ENCODE measurements around the gene ACY1.
A peak's percentile ranks its signal among the peaks of the same experiment; 100 is the strongest.

Gene ACY1

DNA sequence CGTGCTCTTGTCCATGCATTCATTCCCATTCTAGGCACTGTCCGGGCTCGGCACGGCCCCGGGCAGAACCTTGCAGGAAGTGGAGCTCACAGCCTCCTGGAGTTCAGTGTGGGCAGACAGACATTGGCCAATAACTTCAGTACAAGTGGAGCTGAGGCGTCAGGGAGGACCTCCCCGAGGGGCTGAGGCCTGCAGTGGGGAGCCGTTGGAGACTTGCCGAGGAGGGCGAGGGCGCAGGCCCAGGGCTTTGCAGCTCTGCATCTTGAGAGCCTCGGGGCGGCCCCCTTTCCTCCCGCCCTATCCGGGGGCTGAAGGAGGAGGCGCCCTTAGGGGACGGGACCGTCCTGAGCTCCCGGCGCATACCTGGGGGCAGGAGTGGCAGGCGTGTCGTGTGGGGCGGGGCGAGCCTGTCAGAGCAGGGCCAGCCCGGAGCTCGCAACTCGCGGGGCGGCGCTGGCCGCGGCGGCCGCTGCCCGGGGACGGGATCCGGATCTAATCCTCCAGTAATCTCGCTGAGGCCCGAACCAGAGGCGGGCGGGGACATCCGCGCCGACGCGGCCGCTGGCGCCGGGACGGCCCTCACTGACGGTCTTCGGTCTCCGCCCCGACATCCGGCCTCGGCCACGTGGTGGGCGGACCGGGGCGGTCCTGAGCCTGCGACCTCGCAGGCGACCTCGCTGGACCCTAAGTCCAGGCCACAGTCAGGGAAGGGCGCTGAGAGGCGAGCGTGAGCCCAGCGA, at the start of gene ACY1:
ACY1 (plus strand) TSS at position 698 of the 740 bp plus-strand sequence. CDS start 530 bp downstream, outside the sequence.
- DNase-seq (ENCODE audit: low read depth) = peak; percentile 73

DNA sequence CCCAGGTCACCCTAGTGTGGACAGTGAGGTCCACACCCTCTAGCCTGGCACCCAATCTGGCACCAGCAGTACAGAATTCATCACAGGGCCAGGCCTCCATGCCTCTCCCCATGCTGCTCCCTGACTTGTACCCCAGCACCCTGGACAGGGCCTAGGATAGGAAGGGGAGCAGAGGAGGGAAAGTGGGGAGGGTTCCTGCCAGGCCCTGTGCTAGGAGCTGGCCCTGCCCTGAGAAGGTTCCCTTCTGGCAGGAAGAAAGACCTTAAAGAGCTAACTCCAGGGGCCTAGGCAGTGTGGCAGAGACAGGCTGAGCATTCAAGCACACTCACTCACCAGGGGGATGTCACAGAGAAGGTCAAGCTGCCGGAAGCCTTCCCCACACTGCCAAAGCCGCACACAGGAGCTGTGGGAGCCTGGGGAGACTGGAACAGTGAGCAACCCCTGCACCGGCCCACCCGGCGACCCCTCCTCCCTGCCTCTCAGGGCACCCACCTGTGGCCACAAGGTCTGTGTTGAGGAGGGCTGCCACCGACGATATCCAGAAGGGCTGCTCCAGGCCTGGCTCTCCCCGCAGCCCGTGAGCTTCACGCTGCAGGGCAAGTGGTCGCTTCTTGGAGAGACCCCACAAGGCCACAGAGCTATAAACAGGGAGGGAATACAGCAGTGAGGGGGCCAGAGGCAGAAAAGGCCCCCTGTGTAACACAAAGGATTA, 49.0 kb upstream of the ACY1 start:
- no peak for DNase-seq (ENCODE audit: low read depth)

DNA sequence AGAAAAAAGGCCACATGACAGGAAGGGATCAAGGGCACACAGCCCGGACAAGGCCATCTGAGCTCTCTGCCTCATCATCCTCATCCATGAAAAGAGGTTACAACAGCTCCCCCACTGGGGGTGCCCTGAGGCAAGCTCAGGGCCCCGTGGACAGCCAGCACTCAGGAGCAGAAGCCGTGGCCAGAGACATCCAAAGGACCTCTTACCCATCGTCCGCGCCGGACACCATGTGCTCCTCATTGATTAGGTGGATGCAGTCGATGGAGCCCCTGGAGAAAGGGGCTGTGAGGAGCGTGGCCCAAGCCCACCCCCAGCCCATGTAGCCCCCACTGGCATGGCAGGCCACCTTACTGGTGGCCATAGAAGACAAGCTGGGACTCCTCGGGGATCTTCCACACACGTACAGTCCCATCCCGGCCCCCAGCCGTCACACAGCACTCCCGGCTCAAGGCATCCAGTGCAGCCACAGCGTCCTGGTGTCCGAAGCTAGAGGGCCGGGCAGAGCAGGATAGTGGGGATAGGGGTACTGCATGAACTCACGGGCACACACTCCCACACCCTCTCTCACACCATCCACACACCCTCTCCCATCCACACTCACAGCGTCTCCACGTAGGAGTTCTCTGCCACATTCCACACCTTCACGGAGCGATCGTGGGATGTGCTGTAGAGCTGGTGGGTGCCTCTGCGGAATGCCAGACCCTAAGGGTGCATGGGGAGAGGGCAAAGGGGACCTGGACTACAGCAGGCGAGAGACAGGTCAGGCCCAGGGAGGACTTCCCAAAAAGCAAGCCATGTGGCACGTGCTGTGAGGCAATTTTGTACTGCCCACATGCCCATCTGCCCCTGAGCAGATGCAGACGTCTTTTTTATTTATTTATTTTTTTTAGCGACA, 48.1 kb upstream of the ACY1 start:
- no peak for DNase-seq (ENCODE audit: low read depth)

DNA sequence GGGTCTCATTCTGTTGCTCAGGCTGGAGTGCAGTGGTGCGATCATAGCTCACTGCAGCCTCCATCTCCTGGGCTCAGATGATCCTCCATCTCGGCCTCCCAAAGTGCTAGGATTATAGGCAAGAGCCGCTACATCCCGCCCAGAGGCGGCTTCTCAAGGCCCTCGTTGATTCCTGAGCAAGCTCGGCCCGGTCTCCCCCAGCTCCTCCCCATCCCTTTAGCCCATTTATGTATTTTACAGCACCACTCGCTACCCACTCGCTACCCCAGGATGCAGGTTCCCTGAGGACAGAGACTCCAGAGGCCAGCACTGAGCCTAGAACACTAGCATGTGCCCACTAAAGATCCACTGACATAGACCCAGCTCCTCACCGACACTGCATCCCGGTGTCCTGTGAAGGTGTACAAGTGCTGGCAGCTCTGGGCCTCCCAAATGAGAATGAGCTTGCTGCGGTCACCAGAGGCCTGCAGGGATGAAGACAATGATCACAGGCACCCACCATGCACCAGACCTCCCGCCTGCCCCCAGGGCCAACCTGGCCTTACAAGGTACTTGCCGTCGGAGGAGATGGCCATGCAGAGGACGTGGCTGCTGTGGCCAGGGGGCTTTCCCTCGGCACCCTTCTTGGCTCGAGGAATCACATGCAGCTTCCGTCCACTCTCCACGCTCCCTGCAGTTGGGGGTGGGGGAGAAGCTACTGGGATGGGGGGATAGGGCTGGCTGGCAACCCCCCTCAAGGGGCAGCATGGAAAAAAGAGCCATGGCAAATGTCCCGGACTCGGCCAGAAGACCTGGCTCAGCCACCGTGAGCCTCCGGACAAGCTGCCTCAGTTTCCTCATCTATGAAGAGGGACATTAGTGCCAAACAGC, 47.2 kb upstream of the ACY1 start:
- DNase-seq (ENCODE audit: low read depth) = no peak

DNA sequence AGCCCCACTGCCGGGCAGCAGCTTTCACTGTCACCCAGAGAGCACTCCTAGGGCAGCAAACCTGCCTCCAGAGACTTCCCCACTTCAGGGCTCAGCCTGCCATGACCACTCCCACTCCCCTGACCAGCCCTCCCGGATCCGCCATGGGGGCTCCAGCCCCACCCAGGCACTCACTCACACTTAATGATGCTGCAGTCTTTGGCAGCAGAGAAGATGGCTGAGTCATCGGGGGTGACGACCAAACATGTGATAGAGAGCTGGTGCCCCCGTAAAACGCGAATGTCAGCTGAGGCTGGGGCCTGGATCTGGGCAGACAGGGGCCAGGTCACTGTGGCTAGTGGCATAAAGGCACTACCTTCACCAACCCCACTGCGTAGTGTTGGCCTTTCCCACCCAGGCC, 46.3 kb upstream of the ACY1 start:
- DNase-seq (ENCODE audit: low read depth) = no peak

DNA sequence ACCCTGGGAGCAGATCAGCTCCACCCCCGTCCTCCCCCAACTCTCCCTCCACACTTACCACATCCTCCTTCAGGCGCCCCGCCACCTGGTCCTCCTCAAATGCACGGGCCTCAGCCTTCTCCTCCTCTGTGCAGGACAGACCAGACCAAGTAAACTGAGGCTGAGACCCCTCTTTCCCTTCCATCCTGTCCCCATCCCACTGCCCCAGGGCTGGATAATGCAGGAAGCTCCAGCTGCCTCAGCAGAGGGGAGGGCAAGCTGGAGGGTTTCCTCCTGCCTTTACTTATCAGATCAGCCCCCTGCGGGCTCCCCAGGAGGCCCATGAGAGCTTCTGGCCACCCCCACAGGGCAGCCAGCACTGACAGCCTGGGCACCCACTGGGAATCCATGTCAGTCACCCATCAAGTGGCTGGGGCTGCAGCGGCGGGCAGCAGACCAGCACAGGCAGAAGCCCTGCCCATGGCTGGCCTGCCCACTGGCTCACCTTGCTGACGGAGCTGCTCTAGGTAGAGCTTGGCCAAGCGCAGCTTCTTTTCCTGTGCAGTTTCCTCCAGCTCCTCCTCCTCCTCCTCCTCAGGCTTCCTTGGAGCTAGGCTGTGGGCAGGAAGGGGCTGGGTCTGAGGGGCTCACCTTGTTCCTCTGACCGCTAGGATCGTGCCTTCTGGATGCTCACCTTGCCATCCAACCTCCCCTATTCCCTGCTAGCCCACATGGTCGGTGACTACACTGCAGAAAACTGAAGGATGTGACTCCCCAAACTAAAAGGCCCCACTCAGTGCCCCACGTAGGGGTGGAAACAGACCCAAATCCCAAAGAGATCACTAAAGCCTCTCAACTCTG, 45.5 kb upstream of the ACY1 start:
- no peak for DNase-seq (ENCODE audit: low read depth)

DNA sequence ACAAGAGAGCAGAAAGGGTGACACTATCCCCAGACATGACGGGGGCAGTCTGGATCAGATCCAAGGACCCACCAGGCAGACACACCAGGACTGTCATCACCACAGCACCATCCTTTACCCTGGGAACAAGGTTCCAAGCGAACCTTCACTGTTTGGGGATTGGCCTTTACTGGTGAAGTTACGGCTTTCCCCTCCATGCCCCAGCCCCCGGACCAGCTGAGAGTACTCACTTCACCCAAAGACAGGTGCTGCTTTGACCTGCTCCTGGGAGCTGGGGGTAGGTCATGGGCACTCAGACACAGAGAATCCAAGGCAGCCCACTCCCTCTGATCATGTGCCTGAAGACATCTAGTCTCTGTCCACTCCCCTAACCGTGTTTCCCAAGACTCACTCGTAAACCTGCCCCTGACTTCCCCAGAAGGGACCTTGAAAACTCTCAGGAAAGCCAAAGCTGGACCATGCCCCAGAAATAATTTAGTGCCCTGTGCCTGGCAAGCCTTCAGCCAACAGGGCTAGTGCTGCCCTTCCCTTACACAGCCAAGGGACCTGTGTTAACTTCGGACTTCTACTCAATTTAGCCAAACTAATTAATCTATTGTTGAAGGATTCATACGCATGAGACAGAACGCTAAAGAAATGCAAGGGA, 44.4 kb upstream of the ACY1 start:
- DNase-seq (ENCODE audit: low read depth) = no peak

DNA sequence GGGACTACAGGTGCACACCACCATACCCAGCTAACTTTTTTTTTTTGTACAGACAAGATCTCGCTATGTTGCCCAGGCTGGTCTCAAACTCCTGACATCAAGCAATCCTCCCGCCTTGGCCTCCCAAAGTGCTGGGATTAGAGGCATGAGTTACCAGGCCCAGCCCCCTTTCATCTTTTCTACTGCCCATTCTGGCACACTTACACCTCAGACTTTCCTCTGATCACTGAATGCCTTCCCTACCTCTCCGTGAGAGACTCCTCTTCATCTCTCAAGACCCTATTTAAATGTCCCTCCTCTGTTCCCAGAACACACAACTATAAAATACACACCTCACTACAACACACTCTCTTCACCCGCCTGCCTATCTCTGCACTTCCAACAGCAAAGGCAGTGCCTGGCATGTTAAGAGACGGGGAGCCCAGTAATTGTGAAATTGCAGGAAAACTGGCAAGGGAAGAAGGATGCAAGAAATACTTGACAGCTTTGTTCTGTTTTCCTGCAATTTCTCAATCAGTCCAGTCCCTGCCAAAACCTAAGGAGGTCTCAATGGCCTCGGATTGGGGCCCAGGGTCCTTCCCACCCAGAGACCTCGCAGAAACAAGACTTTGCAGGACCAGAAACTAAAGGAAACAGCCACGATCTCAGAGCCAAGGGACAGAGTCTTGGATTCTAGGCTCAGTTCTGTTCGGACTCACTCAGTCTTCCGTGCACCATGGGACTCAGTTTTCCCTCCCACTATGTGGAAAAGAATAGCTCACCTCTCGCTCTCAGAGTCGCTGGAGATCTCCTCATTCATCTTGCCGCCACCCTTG, 42.5 kb upstream of the ACY1 start:
- DNase-seq (ENCODE audit: low read depth) = no peak

DNA sequence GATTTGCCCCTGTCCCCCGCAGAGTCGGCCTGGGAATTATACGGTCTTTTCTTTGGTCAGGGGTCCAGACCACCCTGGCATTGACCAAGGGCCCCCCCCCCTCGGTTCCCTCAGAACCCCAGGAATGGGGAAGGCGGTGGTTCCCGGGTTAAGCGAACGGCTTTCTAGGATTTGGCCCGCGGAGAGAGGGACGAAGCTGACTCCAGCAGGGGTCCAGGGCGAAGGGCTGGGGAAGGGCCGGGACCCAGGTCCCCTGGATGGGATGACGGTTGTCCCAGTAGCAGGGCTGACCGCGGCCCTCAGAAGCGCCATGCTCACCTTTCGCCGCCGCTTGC, 41.9 kb upstream of the ACY1 start:
- no peak for DNase-seq (ENCODE audit: low read depth)

DNA sequence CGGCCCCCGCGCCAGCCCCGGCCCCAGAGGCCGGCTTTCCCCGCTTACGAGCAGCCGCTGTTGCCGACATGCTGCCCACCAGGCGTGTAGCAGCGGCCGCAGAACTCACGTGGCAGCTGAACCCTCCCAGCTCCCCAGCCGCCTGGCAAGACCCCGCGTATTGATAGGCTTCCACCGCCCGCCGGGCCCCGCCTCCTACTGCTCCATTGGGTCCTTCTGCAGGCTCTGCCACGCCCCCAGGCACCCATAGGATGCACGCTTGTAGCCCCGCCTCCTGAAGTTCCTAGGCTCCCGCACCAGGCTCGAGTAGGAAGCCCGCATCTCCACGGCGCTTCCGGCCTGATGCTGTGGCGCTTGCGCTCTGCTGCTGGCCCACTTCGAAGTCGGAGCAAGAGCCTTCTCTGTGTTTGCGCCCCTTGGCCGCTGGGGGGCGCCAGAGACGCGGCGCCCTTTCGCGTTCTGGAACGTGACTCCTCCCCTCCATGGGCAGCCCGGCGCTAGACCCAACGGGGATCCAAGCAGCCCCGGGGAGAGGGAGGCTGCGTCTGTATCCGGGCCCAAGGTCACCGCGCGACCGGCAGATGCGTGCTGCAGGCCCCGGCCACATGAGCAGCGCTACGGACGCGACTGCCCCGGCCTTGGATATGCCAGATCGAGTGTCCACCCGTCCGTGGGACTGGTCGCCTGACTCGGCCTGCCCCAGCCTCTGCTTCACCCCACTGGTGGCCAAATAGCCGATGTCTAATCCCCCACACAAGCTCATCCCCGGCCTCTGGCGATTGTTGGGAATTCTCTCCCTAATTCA, 41.3 kb upstream of the ACY1 start, which contains the start of the genes PARP3 and RRP9:
PARP3 (plus strand) TSS at position 566 of the 805 bp plus-strand sequence. CDS start 993 bp downstream, outside the sequence.
RRP9 (minus strand) TSS at position 107 of the 805 bp plus-strand sequence; CDS start at position 70, 37 bp downstream.
- peak; percentile 99 for DNase-seq (ENCODE audit: low read depth)

DNA sequence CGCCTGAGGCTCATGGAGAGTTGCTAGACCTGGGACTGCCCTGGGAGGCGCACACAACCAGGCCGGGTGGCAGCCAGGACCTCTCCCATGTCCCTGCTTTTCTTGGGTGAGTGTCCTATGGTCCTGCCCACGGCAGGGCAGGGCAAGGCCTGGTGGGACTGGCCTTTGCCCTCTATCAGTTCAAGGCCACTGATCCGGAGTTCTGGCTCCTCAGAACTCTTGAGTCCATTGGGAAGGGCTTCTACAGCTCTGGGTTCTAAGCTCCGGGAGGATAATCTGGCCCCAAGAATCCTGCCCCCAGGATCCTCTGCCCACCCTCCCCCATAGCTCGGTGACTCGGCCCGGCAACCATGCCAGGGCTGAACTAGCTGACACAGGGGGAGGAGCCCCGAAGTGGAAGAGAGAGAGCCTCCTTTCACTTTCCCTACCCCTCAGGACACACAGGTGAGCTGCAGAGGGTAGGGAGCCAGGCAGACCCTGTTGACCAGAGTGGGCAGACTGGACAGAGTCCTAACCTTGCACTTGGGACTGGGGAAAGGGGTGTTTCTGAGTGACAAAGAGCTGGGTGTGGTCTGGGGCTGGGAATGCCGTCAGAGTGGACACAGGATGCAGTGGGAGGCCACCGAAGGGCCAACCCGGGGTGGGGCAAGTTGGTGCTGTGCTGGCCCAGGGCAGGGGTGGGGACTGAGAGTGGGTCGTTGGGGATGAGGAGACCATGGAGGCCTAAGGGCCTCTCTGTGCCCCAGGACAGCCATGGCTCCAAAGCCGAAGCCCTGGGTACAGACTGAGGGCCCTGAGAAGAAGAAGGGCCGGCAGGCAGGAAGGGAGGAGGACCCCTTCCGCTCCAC, 40.5 kb upstream of the ACY1 start:
- DNase-seq (ENCODE audit: low read depth) = peak; percentile 56

DNA sequence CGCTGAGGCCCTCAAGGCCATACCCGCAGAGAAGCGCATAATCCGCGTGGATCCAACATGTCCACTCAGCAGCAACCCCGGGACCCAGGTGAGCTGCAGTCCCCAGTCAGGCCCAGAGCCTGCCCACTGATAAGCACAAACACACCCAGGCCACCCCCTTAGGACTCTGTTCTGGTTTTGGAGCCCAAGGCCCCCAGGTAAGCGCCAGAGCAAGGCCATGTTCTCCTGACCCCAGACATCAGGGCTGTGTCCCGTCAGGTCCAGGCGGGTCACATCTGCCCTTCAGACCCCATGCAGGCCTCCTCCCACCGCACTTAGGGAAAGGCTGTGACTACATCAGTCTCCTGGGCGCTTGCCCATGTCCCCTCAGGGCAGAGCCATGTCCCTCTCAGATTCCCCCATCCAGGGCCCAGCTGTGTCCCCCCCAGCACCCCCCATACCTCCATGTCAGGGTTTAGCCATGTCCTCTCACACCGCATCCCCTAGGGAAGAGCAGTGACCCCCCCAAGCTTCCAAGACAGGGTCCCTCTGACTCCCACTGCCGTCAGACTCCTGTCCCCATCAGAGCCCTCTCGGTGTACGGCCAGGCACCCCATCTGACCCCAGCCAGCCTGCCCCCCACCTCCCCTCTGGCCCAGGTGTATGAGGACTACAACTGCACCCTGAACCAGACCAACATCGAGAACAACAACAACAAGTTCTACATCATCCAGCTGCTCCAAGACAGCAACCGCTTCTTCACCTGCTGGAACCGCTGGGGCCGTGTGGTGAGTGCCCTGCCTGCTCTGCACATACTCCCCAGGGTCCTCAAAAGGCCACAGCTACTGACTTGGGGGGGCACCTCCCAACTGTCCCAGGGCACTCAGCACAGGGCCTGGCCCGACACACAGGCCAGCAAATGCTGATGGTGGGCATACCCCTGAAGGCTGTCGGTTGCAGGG, 39.6 kb upstream of the ACY1 start:
- no peak for DNase-seq (ENCODE audit: low read depth)

DNA sequence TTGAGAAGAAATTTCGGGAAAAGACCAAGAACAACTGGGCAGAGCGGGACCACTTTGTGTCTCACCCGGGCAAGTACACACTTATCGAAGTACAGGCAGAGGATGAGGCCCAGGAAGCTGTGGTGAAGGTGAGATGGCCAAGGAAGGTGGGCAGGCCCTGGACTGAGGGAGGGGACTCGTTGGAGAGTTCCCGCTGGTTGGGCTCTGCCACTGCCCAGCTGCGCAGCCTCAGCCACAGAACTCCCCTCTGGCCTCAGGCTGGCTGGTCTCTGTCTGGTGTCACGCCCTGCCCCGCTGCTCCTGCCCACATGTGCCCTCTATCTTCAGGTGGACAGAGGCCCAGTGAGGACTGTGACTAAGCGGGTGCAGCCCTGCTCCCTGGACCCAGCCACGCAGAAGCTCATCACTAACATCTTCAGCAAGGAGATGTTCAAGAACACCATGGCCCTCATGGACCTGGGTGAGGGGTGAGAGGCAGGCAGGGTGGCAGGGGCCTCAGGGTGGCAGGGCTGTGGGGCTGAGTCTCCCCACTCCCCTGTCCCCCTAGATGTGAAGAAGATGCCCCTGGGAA, 38.8 kb upstream of the ACY1 start:
- no peak for DNase-seq (ENCODE audit: low read depth)

DNA sequence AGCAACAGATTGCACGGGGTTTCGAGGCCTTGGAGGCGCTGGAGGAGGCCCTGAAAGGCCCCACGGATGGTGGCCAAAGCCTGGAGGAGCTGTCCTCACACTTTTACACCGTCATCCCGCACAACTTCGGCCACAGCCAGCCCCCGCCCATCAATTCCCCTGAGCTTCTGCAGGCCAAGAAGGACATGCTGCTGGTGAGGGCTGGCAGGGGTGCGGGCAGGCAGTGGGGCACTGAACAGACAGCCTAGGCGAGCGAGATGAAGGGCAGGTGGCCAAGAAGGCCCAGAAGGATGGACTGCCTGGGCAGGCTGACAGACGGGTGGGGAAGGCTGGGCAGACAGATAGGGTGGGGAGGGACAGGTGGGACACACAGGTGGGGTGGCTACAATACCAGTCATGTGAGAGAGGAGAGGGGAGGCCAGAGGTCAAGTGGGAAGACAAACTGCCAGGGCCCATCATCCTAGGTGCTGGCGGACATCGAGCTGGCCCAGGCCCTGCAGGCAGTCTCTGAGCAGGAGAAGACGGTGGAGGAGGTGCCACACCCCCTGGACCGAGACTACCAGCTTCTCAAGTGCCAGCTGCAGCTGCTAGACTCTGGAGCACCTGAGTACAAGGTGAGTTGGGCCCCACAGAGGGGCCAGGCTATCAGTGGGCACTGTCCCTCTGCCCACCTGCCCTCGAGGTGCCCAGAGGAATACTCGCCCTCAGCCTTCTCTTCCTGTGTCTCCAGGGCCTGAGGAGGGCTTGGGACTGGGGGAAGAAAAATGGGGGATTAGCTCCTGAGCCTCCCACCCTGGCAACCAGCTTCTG, 38.1 kb upstream of the ACY1 start:
- DNase-seq (ENCODE audit: low read depth) = no peak

Measured in activated T-cell treated with anti-CD3 and anti-CD28 coated beads for 24 hours (primary cell).